Ectodermal cell (in vitro differentiated cells): ENCODE data around the gene TDRKH.

ENCODE experiments used
- H3K27ac ChIP-seq: 2 replicates; pipeline ENCODE4 v1.7.0; 2013; ENCODE audit warnings: mild to moderate bottlenecking, low read depth, low read length; ENCODE audit not compliant: insufficient read depth, poor library complexity, severe bottlenecking
- H3K27me3 ChIP-seq: 2 replicates; pipeline ENCODE4 v1.7.0; 2013; ENCODE audit warnings: mild to moderate bottlenecking, low read length; ENCODE audit not compliant: insufficient read depth, control insufficient read depth, poor library complexity, severe bottlenecking
- H3K36me3 ChIP-seq: one replicate; pipeline ENCODE4 v1.7.0; 2013; ENCODE audit warnings: low read length; ENCODE audit not compliant: control insufficient read depth, insufficient read depth
- H3K4me1 ChIP-seq: one replicate; pipeline ENCODE4 v1.7.0; 2013; ENCODE audit warnings: low read length; ENCODE audit not compliant: control insufficient read depth, insufficient read depth
- H3K4me3 ChIP-seq: 2 replicates; pipeline ENCODE4 v1.7.0; 2013; ENCODE audit warnings: low read depth, low read length, control low read depth; ENCODE audit not compliant: insufficient read depth
- H3K9me3 ChIP-seq: 2 replicates; pipeline ENCODE4 v1.7.0; 2013; ENCODE audit warnings: mild to moderate bottlenecking, low read length, moderate library complexity; ENCODE audit not compliant: control insufficient read depth
- WGBS, 2 experiments: methylation state at CpG; one replicate each; pipeline ENCODE4 v1.1.7; 2013; ENCODE audit warnings: missing lambda C conversion rate in 2 of 2; 5-methylcytosine and 5-hydroxymethylcytosine counted together

TDRKH gene

DNA sequence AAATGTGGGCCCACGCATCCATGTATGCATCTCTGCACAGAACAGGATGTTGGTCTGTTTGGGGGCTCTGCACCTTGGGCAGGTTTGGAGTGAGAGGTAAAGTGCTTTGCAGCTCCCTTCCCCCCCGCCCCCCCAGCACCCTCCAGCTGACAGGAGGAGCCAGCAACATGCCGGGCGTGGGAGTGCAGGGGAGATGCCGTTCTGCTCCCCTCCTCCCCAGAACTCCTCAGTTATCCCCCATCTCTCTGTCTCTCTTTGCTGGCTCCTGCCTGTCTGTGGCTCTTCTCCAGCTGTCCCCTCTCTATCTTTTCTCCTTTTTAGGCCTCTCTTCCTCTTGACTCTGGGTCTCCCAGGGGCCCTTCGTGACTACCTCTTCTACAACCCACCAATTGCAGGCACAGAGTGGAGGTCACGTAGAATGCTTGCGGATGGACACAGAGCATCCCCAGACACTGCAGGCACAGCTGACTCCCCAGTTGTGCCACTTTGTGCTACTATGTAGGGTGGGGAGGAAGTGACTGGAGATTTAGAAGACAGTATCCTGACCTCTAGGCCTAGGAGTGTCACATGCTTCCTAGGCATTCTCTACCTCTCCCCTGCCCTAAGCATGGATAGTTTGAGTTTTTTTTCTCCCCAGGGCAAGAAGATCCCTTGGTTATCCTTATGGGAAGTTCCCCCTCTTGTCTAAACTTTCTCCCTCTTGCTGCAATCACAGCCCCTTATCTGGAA, 43.0 kb upstream of the TDRKH start:
- WGBS, 2 experiments: 77 to 79% methylated on average over 8 of the region's 8 CpGs
- Histone ChIP-seq H3K4me1 (peaks cover 22% of the 10 kb centered on the region), H3K36me3 (no peaks in the 10 kb centered on the region), H3K4me3 (no peak overlapping the region), H3K9me3 (no peaks in the 10 kb centered on the region), H3K27ac (no peak overlapping the region), H3K27me3 (peaks cover 27% of the 10 kb centered on the region)

GRCh38 chr1:151832318-151832980, 42.1 kb upstream of the TDRKH start:
- no peaks in the 10 kb centered on the region for H3K9me3 ChIP-seq
- WGBS, 2 experiments: 75 to 79% methylated on average over 10 of the region's 10 CpGs
- no peaks in the 10 kb centered on the region for H3K36me3 ChIP-seq
- peaks cover 18% of the 10 kb centered on the region for H3K27me3 ChIP-seq
- no peak overlapping the region for H3K4me3 ChIP-seq
- H3K27ac ChIP-seq: no peak overlapping the region
- H3K4me1 ChIP-seq: peaks cover 27% of the 10 kb centered on the region

- Histone ChIP-seq H3K4me1 (peaks cover 27% of the 10 kb centered on the region), H3K9me3 (no peaks in the 10 kb centered on the region), H3K27ac (no peak within 1 kb of the TSS), H3K36me3 (no peaks in the 10 kb centered on the region), H3K27me3 (peaks cover 10% of the 10 kb centered on the region), H3K4me3 (no peak within 1 kb of the TSS)
- WGBS, 2 experiments: 85 to 88% methylated on average over 5 of the region's 5 CpGs
Measured at GRCh38 chr1:151831605-151832004, 41.3 kb upstream of the TDRKH start, which contains the start of gene RORC. RORC (minus strand) TSS chr1:151831802; CDS start chr1:151831764, 38 bp downstream.

DNA sequence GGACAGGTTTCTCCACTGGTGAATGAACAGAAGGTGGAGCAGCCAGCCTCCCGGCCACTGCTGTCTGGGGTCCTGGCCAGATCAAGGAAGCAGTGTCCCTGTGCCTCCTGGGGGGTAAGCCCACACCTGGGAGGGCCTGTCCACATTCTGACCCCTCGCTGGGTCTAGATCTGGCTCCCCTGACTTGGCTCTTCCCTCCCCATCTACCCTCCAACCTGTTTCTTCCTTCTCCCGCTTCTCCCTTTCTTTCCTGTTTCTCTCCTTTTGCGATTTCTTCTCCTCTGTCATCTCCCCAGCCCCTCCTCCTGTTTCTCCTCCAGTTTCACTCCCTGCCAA, 40.9 kb upstream of the TDRKH start:
- WGBS, 2 experiments: 91 to 92% methylated on average over 4 of the region's 4 CpGs

GRCh38 chr1:151830055-151830454, 39.8 kb upstream of the TDRKH start:
- H3K27me3 ChIP-seq: no peaks in the 10 kb centered on the region
- no peaks in the 10 kb centered on the region for H3K9me3 ChIP-seq
- no peak overlapping the region for H3K27ac ChIP-seq
- WGBS, 2 experiments: 68 to 71% methylated on average over 6 of the region's 6 CpGs
- H3K36me3 ChIP-seq: no peaks in the 10 kb centered on the region
- peaks cover 34% of the 10 kb centered on the region for H3K4me1 ChIP-seq
- no peak overlapping the region for H3K4me3 ChIP-seq

More for the DNA sequence above, 40.9 kb upstream of the TDRKH start:
- H3K27ac ChIP-seq: no peak overlapping the region
- peaks cover 6% of the 10 kb centered on the region for H3K27me3 ChIP-seq
- H3K4me3 ChIP-seq: no peak overlapping the region
- H3K9me3 ChIP-seq: no peaks in the 10 kb centered on the region
- H3K36me3 ChIP-seq: no peaks in the 10 kb centered on the region
- peaks cover 30% of the 10 kb centered on the region for H3K4me1 ChIP-seq

GRCh38 chr1:151829352-151830046, 39.2 kb upstream of the TDRKH start:
- no peak overlapping the region for H3K27ac ChIP-seq
- peaks cover 34% of the 10 kb centered on the region for H3K4me1 ChIP-seq
- H3K9me3 ChIP-seq: no peaks in the 10 kb centered on the region
- H3K4me3 ChIP-seq: no peak overlapping the region
- WGBS, 2 experiments: 35 to 47% methylated on average over 4 of the region's 4 CpGs
- no peaks in the 10 kb centered on the region for H3K27me3 ChIP-seq
- H3K36me3 ChIP-seq: no peaks in the 10 kb centered on the region

- Histone ChIP-seq H3K9me3 (no peaks in the 10 kb centered on the region), H3K36me3 (no peaks in the 10 kb centered on the region), H3K4me3 (no peak overlapping the region), H3K27ac (no peak overlapping the region), H3K27me3 (no peaks in the 10 kb centered on the region), H3K4me1 (peaks cover 34% of the 10 kb centered on the region)
- WGBS, 2 experiments: 8 to 12% methylated on average over 12 of the region's 12 CpGs
Measured at GRCh38 chr1:151828921-151829320, 38.6 kb upstream of the TDRKH start.

DNA sequence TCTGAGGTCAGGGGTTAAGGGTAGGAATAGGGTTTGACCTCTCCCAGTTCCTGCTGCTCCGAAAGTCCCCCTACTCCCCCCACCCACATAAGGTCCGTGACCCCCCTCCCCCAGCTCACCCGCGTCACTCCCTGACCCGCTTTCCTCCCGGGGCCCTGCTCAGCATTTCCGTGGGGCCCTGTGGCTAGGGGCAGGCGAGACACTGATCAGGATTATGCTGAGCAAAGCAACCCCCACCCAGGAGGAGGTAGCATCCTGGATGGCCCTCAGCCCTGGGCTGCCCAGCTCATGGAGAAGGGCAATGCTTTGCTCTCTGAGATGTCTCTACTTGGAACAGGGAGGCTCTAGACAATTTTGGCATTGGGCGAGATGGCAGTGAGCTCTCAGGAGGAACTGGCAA, 37.6 kb upstream of the TDRKH start:
- Histone ChIP-seq H3K4me3 (no peak overlapping the region), H3K27ac (no peak overlapping the region), H3K9me3 (no peaks in the 10 kb centered on the region), H3K27me3 (no peaks in the 10 kb centered on the region), H3K4me1 (peaks cover 34% of the 10 kb centered on the region), H3K36me3 (no peaks in the 10 kb centered on the region)
- WGBS, 2 experiments: 76 to 78% methylated on average over 8 to 9 of the region's 9 CpGs

GRCh38 chr1:151825751-151826660, 35.7 kb upstream of the TDRKH start:
- Histone ChIP-seq H3K4me1 (peaks cover 41% of the 10 kb centered on the region), H3K27ac (no peak overlapping the region), H3K4me3 (no peak overlapping the region), H3K9me3 (no peaks in the 10 kb centered on the region), H3K27me3 (no peaks in the 10 kb centered on the region), H3K36me3 (no peaks in the 10 kb centered on the region)
- 55 to 57% methylated on average over 21 of the region's 21 CpGs for WGBS, 2 experiments
